Liver (tissue), 3 donors: ENCODE results near the gene ANKS1A.

Experiments used
- EGR1 ChIP-seq, 2 donors: IDR thresholded peaks; 2 replicates each; pipeline ENCODE4 v1.6.1; 2016 to 2018; ENCODE audit warnings: antibody characterized with exemption in 2 of 2, low read depth in 2 of 2
- GABPA ChIP-seq, 2 donors: IDR thresholded peaks in 1 of 2; conservative IDR thresholded peaks in 1 of 2; 2 replicates each; pipeline ENCODE4 v1.6.1; 2016; ENCODE audit warnings: antibody characterized with exemption in 2 of 2, mild to moderate bottlenecking in 1 of 2, moderate library complexity in 1 of 2
- HNF4G ChIP-seq: IDR thresholded peaks from 2 replicates; pipeline ENCODE4 v1.6.1; 2016; ENCODE audit warnings: antibody characterized with exemption
- RAD21 ChIP-seq, 2 donors: IDR thresholded peaks; 2 replicates each; pipeline ENCODE4 v1.6.1; 2016; ENCODE audit warnings: antibody characterized with exemption in 2 of 2, mild to moderate bottlenecking in 2 of 2
- TAF1 ChIP-seq: conservative IDR thresholded peaks from 2 replicates; pipeline ENCODE4 v1.6.1; 2016; ENCODE audit warnings: antibody characterized with exemption, mild to moderate bottlenecking
- TF ChIP-seq, protein P1 (sequence below): IDR thresholded peaks from 2 replicates; pipeline ENCODE4 v1.6.1; 2016; ENCODE audit warnings: antibody characterized with exemption
- TF ChIP-seq, protein P2 (sequence below): fragments of 150-350 bp; IDR thresholded peaks from 2 replicates; pipeline ENCODE4 v1.5.1; 2017; ENCODE audit warnings: improper control_type of control experiment, low read depth, low read length; ENCODE audit not compliant: missing input control
- TF ChIP-seq, protein P3 (sequence below): IDR thresholded peaks from 2 replicates; pipeline ENCODE4 v1.6.1; 2016; ENCODE audit warnings: antibody characterized with exemption
- TF ChIP-seq, protein P4 (sequence below): IDR thresholded peaks from 2 replicates; pipeline ENCODE4 v1.6.1; 2016; ENCODE audit warnings: antibody characterized with exemption, mild to moderate bottlenecking
- donor health status: healthy.
- donor health status: healthy.

DNA sequence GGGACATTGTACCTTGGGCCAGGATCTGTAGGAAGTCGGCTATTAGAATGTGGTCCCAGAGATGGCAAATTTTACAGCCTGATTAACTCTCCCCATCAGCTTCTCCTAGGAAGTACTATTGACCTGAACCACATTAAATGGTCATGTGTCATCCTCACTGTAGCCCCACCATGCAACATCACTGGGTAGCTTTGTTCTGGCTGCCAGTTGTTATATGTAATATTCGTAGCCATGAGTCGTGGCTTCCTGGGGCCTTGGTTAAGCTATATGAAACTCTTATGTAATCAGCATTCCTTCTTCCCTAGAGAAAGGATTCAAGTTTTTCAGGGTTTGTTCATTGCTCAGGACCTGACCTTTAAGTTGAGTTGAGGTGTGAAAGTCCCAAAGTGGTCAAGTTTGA lies 125.7 kb downstream of the ANKS1A start:
- TF ChIP-seq, protein P1, sequence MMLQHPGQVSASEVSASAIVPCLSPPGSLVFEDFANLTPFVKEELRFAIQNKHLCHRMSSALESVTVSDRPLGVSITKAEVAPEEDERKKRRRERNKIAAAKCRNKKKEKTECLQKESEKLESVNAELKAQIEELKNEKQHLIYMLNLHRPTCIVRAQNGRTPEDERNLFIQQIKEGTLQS: no peak
- TF ChIP-seq, protein P2, sequence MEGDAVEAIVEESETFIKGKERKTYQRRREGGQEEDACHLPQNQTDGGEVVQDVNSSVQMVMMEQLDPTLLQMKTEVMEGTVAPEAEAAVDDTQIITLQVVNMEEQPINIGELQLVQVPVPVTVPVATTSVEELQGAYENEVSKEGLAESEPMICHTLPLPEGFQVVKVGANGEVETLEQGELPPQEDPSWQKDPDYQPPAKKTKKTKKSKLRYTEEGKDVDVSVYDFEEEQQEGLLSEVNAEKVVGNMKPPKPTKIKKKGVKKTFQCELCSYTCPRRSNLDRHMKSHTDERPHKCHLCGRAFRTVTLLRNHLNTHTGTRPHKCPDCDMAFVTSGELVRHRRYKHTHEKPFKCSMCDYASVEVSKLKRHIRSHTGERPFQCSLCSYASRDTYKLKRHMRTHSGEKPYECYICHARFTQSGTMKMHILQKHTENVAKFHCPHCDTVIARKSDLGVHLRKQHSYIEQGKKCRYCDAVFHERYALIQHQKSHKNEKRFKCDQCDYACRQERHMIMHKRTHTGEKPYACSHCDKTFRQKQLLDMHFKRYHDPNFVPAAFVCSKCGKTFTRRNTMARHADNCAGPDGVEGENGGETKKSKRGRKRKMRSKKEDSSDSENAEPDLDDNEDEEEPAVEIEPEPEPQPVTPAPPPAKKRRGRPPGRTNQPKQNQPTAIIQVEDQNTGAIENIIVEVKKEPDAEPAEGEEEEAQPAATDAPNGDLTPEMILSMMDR: no peak
- TF ChIP-seq TAF1 (no peak), HNF4G (no peak), RAD21 (IDR thresholded peaks at IDR 0.05) (no peak), GABPA (IDR thresholded peaks at IDR 0.05 in 1 of 2, conservative IDR thresholded peaks at IDR 0.05 in 1 of 2) (no peak), EGR1 (IDR thresholded peaks at IDR 0.05; ENCODE audit: low read depth in 2 of 2) (no peak)
- TF ChIP-seq, protein P3, sequence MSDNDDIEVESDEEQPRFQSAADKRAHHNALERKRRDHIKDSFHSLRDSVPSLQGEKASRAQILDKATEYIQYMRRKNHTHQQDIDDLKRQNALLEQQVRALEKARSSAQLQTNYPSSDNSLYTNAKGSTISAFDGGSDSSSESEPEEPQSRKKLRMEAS: no peak
- TF ChIP-seq, protein P4, sequence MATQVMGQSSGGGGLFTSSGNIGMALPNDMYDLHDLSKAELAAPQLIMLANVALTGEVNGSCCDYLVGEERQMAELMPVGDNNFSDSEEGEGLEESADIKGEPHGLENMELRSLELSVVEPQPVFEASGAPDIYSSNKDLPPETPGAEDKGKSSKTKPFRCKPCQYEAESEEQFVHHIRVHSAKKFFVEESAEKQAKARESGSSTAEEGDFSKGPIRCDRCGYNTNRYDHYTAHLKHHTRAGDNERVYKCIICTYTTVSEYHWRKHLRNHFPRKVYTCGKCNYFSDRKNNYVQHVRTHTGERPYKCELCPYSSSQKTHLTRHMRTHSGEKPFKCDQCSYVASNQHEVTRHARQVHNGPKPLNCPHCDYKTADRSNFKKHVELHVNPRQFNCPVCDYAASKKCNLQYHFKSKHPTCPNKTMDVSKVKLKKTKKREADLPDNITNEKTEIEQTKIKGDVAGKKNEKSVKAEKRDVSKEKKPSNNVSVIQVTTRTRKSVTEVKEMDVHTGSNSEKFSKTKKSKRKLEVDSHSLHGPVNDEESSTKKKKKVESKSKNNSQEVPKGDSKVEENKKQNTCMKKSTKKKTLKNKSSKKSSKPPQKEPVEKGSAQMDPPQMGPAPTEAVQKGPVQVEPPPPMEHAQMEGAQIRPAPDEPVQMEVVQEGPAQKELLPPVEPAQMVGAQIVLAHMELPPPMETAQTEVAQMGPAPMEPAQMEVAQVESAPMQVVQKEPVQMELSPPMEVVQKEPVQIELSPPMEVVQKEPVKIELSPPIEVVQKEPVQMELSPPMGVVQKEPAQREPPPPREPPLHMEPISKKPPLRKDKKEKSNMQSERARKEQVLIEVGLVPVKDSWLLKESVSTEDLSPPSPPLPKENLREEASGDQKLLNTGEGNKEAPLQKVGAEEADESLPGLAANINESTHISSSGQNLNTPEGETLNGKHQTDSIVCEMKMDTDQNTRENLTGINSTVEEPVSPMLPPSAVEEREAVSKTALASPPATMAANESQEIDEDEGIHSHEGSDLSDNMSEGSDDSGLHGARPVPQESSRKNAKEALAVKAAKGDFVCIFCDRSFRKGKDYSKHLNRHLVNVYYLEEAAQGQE: no peak
